HG03442 (cell line): ENCODE measurements around the gene MLPH.

Source experiments
- ATAC-seq: cut with Tn5 transposase; IDR thresholded peaks from one replicate; pipeline ENCODE4 v1.9.1; 2021; ENCODE audit warnings: mild to moderate bottlenecking, moderate library complexity; ENCODE audit not compliant: unreplicated experiment

Gene MLPH

DNA sequence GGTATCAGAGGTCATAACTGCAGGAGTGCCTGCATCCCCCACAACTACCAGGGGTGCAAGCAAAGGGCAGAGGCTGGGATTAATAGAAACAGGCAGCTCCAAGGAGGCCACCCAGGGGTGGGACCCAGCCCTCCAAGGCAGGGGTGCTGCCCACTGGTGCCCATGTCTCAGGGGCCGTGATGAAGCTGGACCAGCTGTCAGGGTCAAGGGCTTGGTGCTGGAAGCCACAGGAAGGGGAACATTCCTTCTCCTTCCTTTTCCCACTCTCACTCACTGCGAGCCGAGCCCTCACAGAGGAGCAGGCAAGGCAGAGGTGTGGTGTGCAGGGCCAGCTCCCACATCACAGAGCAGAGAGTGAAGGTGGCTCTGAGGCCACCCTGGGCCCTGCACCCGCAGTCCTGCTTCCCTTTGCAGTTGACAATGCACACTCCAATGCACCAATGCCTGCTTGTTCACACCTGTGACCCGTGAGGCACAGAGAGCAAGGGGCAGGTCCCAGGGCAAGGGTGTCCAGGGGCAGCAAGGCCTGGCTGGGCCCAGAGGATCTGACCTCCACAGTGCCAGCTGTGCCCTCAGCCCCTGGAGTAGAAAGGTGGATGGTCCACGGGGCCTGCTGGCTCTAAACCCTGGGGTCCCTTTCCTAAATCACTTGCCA lies 28.7 kb downstream of the MLPH start:
- no peak for ATAC-seq

DNA sequence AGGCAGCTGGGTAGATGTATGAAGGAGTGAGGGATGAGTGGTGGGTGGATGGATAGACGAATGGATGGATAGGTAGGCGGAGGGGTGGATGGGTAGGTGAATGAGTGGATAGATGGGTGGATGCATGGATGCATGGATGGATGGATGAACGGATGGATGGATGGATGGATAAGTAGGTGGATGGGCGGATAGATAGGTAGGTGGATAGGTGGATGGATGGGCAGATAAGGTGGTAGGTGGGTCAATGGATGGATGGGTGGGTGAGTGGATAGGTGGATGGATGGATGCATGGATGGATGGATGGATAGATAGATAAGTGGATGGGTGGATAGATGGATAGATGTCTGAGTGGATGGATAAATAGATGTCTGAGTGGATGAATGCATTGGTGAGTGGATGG lies 30.1 kb downstream of the MLPH start:
- ATAC-seq: no peak

DNA sequence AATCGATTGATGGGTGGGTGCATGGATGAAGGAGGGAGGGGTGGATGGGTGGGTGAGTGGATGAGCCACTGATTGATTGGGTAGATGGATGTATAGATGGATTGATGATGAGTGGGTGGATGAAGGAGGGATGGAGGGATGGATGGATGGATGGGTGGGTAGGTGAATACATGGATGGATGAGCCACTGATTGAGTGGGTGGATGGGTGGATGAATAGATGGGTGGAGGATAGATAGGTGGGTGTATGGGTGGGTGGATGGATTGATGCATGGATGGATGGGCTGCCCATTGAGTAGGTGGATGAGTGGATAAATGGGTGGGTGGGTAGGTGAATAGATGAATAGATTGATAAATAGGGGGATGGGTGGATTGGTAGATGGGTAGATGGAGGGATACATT lies 30.9 kb downstream of the MLPH start:
- no peak for ATAC-seq

DNA sequence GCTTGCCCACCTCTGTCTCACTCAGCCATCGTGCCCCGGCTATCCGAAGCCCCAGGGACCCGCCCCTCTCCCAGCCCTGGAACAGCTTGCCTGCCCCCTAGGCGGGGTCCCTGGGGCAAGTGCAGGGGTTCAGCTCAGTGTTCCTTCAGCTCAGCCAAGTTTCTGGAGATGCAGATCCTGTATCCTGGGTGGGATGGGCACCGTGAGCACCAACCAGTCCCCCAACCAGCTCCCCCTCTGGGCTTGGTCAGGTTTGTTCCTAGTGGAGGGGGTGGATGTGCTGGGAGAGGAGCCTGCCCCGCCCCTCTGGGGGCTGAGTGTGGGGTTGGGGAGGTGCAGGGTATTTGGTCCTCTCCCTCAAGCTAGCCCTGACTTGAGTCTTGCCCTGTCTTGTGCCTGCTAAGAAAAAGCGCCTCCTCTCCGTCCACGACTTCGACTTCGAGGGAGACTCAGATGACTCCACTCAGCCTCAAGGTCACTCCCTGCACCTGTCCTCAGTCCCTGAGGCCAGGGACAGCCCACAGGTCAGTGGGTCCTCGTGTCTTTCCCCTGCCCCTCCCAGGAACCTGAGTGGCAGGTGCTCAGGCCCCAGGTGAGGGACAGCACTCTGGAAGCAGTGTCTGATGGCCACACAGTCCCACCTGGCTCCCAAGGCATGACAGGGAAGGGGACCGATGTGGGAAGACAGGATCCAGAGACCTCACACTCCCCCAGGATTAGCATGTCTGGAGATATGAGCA lies 32.6 kb downstream of the MLPH start:
- ATAC-seq: no peak

DNA sequence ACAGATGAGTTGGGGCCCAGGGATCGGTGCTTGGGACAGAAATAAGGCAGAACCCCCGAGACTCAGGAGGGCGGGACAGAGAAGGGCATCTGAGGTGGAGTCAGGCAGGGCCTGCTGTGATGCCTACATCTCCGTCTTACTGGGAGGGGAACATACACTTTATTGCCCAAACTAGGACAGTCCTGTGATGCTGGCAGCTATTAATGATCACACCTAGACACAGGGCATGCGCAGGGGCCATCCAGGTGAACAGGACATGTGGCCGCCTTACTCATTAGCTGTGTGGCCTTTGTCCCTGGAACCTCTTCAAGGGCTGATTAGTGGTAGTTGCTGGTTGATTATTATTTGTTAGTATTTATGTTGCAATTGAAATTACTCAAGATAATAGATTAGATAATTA lies 33.2 kb downstream of the MLPH start:
- ATAC-seq: no peak

DNA sequence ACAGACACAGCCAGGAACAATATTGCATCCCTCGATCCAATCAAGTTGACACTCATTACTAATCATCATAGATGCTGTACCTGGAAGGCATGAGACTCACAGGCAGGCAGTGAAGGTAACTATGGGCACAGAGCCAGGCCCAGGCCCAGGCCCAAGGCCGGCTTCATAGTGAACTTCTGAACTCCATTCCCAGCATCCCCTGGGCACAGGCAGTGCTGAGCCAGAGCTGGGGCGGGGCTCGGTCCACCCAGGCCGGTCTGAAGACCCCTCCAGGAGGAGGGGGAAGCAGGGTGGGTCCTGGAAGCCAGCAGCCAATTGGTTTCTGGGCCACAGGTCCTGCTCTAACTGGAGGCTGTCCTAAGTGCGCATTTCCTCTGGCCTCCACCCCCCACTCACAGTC lies 37.6 kb downstream of the MLPH start:
- ATAC-seq: no peak

DNA sequence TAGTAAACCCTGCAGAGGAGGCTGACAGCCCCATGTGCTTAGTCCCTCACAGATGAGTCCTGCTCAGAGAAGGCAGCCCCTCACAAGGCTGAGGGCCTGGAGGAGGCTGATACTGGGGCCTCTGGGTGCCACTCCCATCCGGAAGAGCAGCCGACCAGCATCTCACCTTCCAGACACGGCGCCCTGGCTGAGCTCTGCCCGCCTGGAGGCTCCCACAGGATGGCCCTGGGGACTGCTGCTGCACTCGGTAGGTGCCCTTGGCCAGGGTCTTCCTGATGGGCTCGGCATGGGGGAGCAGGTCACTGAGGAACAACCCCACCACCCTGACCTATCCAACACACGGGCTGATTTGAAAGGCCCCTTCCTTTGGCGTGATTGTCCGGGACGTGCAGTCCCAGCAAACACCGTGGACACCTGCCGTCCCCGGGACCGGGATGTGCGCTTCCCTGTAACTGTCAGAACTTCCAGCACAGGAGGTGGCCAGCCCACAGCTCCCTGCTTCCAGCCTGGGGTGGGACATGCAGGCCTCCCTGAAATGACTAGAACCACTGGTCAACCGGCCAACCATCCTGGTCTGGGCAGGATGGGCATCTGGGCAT lies 38.6 kb downstream of the MLPH start:
- ATAC-seq: no peak

DNA sequence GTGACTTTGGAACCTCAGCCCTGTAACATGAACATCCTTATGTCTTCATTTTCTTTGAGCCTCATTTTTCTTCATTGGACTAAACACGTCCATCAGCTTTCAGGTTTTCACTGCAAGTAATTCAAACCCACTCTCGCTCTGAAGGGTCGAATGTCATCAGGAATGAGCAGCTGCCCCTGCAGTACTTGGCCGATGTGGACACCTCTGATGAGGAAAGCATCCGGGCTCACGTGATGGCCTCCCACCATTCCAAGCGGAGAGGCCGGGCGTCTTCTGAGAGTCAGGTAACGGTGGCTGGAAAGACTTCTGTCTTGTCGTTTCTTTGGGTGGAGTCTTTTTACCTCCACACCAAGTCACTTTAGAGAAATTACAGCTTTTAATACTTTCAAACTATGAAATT lies 40.2 kb downstream of the MLPH start:
- ATAC-seq: no peak

DNA sequence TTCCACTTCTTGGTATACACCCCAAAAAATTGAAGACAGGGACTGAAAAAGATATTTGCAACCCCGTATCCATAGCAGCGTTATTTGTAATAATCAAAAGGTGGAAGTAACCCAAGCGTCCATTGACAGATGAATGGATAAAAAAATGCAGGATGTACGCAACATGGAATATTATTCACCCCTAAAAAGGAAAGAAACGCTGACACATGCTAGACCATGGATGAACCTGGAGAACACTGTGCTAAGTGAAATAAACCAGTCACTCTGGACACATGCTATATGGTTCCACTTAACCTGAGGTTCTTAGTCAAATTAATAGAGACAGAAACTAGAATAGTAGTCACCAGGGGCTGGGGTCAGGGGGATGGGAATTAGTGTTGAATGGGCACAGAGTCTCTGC lies 40.7 kb downstream of the MLPH start:
- no peak for ATAC-seq

DNA sequence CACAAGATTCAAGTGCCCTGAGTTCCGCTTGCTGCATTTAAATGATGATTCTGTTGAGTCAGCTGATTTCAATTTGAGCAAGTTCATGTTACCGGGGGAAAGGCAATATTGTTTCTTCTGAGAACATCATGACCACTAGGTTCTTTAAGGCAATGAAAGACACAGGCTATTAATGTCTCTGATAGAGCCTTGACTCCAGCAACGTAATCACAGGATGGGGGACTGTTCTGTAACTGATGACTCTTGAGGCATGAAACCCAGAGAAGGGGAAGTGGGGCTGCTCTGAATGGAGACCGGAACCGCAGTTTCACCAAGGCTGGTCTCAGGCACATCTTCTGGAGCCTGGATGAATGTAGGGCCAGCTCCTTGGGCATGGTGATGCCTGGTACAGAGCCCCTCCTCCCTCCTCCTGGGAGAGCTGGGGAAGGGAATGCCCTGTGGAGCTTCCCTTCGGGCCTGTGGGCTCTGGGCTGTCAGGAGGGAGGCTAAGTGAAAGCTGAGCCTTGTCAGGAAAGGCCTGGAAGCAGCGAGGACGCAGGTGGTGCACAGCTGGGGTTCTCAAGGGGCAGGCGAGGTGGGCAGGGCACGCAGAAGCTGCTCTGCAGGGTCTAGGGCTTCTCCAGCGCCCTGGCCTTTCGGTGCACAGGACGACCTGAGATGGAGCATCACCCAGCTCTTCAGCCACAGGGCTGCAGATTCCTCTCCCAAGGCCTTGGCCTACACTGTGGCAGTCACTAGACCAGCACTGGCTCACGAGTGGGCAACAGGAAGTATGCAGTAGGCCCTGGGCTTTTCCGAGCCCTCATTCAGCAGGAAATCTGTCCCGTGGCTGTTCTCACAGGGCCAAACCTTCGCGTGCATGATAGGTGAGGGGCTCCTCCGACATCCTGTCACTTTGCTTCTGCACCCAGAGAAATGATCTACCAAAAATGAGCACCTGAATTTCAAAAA lies 42.7 kb downstream of the MLPH start:
- ATAC-seq: peak; percentile 73

DNA sequence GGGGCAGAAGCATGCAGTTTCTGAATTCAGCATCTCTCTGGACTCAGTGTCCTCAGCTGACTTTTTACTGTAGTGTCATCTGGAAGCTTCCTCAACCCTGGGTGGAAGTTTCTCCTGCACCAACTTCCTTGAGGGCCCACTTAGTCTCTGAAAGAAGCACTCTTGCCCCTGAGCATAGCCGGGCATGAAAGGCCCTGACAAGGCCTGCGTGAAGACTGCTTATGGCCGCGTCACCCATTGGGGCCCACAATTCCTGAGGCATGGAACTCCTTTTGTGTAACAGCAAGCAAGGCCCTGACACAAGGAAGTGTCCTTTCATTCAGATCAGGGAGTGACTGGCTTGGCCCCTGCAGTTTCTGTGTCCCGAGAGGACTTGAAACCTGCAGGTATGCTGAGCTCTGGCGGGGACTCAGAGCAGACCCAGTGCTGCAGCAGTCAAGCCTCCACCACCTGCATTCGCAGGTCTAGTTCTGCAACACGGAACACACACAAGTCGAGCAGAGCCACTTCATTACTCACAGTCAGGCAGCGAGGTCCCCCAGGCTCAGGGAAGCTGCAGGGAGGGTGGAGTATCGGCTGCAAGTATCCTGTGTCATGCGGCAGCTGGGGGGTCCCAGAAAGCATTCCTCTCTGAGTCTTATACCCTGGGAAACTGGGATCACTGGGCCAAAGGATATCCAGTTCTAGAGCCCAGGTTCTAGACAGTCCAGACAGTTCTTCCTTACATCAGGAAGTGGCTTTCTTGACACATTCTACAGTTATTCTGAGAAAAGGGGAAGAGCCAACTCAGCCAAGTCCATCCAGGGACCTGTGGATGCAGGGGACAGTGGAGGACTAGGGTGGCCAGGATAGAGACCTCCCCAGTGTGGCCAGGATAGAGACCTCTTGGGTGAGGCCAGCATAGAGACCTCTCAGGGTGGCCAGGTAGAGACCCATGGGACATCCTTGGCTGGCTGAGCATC lies 43.7 kb downstream of the MLPH start:
- ATAC-seq: peak; percentile 37

DNA sequence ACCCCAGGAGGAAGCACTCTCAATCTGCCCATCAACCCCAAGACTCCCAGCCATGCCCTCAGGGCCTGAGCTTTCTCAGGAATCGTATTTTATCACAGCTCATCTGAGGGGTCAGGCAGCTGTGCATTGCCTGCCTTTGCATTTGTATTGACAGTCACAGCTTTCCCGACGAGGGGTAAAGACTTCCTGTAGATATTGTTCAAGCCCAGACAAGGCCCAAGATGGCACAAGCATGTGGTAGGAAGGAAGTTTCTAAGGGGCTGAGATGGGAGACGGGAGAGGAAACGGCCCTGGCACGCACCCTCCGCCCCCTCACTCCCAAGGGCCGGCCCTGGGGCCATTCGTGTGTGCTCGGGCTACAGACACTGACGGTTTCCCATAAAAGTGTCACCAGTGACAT lies 45.1 kb downstream of the MLPH start:
- no peak for ATAC-seq

DNA sequence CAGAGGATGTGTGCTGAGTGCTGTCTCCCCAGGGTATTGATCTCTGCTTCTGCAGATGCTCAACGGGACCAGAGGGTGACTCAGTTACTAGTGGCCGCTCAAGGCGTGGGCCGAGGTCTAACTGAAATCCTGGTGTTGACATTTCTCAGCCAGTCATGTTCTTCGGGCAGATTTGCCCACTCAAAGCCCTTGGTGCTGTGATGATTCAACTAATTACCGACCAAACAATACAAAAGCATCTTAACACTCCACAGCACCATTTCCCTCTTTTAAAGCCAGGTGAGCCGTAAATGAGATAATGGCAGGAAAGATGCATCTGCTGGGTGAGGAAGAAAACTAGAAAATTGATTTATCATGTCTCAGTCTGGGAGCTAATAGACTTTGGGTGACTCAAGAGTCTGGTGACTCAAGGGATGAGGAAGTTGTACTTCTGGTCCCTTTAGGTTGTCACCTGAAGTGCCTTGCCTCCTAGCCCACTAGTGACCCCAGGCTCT lies 46.7 kb downstream of the MLPH start:
- no peak for ATAC-seq

DNA sequence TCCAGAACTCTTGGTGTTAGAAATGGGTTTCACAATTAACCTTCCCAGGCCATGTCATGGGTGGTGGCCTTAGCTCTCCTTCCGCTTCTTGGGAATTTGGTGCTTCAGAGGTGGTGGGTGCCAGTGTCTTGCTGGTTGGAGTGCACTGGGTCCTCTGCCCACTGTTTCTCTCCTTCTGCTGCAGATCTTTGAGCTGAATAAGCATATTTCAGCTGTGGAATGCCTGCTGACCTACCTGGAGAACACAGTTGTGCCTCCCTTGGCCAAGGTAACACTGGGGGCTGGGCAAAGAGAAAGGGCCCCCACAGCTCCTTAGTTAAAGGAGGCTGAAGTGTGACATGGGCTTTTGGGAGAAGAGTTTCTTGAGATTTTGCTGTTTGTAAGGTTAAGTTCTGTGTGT lies 47.3 kb downstream of the MLPH start:
- ATAC-seq: no peak

DNA sequence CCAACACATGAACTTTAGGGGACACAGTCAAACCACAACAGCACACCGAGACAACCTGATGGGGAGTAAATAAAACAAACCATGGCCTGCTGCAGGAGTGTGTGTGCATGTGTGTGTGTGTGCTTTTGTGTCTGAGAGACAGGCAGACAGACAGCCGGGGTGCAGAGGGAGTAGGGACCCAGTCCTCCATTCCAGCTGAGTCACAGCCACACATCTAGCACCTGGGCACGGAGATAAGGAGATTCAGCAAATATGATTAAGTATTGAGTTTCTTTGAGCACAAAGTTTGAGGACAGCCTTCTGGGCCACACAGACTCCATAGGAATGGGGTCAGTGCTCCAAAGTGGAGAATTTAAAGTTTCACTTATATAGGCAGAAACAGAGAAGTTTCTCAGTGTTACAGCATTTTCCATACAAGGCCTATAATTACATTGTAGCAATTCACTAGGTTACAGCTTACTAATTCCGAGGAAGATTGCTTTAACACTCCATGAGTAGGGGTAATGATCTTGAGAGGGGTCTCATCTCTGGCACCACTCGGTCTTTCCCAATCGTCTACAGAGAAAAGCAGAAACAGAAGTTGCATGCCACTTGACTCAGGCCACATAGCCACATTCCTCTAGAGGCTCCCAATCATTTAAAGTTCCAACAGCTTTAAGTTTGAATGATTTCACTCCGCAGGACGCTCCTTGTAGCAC lies 48.5 kb downstream of the MLPH start:
- no peak for ATAC-seq

DNA sequence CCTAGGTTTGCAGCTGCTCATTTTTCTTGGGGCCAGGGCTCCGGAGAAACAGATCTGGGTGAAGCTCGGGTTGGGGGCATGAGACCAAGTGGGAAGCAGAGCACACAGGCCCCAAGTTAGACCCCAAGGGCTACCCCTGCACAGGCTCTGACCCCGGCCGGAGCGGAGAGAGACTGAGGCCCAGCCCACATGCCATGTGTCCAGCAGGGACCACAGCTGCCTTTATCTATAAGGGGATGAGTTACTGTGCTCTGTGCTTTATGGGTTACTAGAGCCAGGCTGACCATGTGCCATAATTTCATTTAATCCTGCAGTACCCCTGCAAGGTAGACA lies 49.0 kb downstream of the MLPH start:
- no peak for ATAC-seq

DNA sequence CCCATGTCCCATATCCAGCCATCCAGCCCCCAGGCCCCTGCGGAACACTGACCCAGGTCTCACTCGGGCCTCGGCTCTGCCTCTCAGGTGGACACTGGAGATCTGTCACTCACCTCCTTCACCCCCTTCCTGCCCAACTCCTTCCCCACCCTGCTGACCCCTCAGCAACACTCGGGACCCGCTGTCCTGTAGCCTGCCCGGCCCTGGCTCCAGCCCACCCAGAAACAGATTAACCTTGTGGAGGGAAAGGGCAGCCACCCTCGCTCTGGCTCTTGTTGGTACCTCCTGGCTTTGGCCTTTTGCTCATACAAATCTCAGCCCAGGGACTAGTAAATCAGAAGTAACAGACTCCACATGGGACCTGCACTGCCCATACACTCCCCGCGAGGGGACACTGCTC lies 49.6 kb downstream of the MLPH start:
- ATAC-seq: no peak

DNA sequence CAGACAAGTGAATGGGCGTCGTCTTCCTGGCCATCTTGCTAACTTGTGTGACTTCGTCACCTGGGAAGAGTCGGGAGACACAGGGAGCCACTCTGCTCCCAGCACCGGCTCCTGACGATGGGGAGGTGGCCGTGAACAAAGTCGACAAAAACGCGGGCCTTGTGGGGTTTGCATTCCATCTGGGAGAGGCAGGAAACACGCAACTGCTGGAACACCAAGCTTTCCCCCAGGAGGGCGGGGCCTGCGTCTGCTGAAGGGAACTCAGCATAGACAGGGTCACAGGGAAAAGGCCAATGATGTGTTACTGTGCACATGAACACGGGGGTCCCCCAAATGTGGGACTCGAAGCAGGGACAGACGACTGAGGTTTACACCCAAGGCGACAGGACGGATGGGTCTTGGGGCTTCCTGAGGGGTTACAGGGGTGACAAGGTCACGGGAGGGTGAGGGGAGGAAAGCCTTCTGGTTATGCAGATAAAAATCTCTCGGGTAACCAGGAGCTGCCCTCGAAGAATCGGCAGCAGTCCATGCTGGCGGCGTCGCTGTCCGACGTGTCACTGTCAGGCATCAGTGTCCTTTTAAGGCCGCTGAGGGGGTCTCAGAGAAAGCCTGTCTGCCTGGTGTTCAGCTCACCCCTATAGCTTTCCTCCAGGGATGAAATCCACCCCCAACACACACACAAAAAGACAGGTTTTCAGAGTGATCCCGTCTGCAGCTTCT lies 51.1 kb downstream of the MLPH start:
- no peak for ATAC-seq

DNA sequence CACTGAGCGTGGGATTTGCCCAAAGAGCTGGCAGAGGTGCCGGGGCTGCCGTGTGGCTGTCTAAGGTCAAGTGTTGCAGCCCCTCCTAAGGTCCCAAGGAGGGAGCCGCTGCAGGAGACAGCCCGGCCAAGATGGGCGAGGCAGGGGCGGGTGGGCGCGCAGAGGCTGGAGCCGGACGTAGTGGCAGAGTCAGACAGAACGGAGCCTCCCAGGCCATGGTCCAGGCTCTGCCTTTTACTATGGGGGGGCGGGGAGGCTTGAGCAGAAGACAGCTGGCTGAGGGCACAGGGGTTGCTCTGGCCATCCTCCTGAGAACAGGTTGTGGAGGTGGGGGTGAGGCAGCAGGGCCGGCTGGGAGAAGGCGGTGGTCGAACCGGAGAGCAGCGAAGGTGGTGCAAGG lies 51.9 kb downstream of the MLPH start:
- ATAC-seq: no peak
